Lower lobe of right lung (tissue), 2 donors: ENCODE measurements around the gene FER1L5. TPM values are rescaled to one million over a fixed set of nuclear protein-coding genes. Genes with fewer than 3 reads are reported as not detected.
A peak's percentile ranks its signal among the peaks of the same experiment; 100 is the strongest.

Source experiments
- ATAC-seq, 2 donors: fragments of 200-7000 bp; cut with Tn5 transposase; one replicate each; pipeline ENCODE4 v1.9.1; 2020 to 2022; ENCODE audit warnings: mild to moderate bottlenecking in 2 of 2, moderate library complexity in 2 of 2
- DNase-seq: peaks from one replicate; pipeline ENCODE4 v3.0.0-alpha.2; 2020
- H3K27ac ChIP-seq: fragments of 200-600 bp; one replicate; pipeline ENCODE4 v1.8.0; 2022
- H3K27me3 ChIP-seq: fragments of 200-600 bp; one replicate; pipeline ENCODE4 v1.8.0; 2022; ENCODE audit warnings: low read depth
- H3K36me3 ChIP-seq: fragments of 200-600 bp; one replicate; pipeline ENCODE4 v1.8.0; 2022; ENCODE audit warnings: mild to moderate bottlenecking
- H3K4me1 ChIP-seq: fragments of 200-600 bp; one replicate; pipeline ENCODE4 v1.8.0; 2022
- H3K4me3 ChIP-seq: fragments of 200-600 bp; one replicate; pipeline ENCODE4 v1.8.0; 2022; ENCODE audit warnings: mild to moderate bottlenecking
- H3K9me3 ChIP-seq: fragments of 200-600 bp; one replicate; pipeline ENCODE4 v1.8.0; 2022
- CTCF ChIP-seq: fragments of 200-600 bp; IDR thresholded peaks from one replicate; pipeline ENCODE4 v1.8.0; 2022; ENCODE audit warnings: antibody characterized with exemption, mild to moderate bottlenecking
- intact Hi-C: fragments of 100-400 bp; cut with DNase I; formaldehyde crosslinking; loops from one replicate; pipeline ENCODE4 v1.11.0; 2022
- total RNA-seq: library from RNA; stranded (reverse); fragmentation: NEBNext Ultra II Directional; extraction: Animal tissue kit (Norgen Biotek cat#: 25700); gene quantifications from one replicate; pipeline ENCODE4 v1.2.1, GENCODE V29; 2021
- donor health status: DM: no; HTN: yes; CAD: no; lungs with severe emphysema.

Gene FER1L5
- total RNA-seq, 1 donor from 2014 or later, result 0.44 TPM

GRCh38 chr2:96669539-96670215, 27.1 kb downstream of the FER1L5 start:
- Histone ChIP-seq H3K4me3 (no peak overlapping the region), H3K9me3 (peaks cover under 1% of the 10 kb centered on the region), H3K27me3 (no peaks in the 10 kb centered on the region), H3K27ac (no peak overlapping the region), H3K36me3 (no peaks in the 10 kb centered on the region), H3K4me1 (peaks cover 17% of the 10 kb centered on the region)
- ATAC-seq (no peak), DNase-seq (no peak)
- no peak for TF ChIP-seq CTCF
- intact Hi-C loops, result no loop called here

- Histone ChIP-seq H3K4me1 (no peaks in the 10 kb centered on the region), H3K27me3 (no peaks in the 10 kb centered on the region), H3K9me3 (no peaks in the 10 kb centered on the region), H3K27ac (no peak overlapping the region), H3K4me3 (no peak overlapping the region), H3K36me3 (no peaks in the 10 kb centered on the region)
- intact Hi-C loops, result no loop called here
- no peak for TF ChIP-seq CTCF
- no peak for DNase-seq
- peak; percentile 51 to 54 for ATAC-seq
Observed at GRCh38 chr2:96679848-96680247, 37.3 kb downstream of the FER1L5 start.

DNA sequence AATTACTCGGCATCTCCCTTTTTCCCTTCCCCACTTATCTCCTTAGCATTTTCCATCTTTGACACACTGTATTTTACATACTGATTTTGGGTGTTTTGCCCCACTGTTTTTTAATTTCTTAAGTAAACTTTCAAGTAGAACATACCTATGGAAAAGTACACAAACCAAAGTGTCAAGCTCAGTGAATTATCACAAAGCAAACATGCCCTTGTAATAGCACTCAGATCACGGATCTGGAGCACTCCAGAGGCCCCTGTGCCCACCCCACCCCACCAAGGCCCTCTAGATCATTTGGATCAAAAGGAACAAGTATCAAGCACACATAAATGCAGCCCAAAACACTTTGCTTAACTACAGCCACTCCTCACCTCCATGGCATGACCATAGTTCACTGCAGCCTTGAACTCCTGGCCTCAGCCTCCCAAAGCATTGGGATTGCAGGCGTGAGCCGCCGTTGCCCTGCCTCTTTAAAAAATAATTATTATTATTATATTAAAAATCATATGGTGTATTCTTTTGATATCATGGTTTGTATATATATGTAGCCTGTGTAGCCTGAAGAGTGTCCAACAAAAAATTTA, 38.1 kb downstream of the FER1L5 start:
- Histone ChIP-seq H3K9me3 (no peaks in the 10 kb centered on the region), H3K27me3 (no peaks in the 10 kb centered on the region), H3K4me3 (no peak overlapping the region), H3K36me3 (no peaks in the 10 kb centered on the region), H3K4me1 (peaks cover 8% of the 10 kb centered on the region), H3K27ac (no peak overlapping the region)
- TF ChIP-seq CTCF, result no peak
- ATAC-seq (peak; percentile 86 to 92), DNase-seq (no peak)
- intact Hi-C loops, result no loop called here

DNA sequence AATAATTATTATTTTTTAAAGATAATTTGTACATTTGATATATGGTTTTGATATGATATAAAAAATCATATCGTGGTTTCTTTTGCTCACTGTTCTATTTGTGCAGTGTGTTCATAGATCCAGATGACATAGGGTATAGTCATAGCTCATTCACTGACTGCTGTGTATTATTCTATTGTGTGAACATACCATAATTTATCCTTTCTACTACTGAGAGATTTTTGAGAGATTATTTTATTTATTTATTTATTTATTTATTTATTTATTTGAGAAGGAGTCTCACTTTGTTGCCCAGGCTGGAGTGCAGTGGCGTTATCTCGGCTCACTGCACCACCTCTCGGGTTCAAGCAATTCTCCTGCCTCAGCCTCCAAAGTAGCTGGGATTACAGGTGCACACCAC, 39.0 kb downstream of the FER1L5 start:
- no peaks in the 10 kb centered on the region for H3K36me3 ChIP-seq

DNA sequence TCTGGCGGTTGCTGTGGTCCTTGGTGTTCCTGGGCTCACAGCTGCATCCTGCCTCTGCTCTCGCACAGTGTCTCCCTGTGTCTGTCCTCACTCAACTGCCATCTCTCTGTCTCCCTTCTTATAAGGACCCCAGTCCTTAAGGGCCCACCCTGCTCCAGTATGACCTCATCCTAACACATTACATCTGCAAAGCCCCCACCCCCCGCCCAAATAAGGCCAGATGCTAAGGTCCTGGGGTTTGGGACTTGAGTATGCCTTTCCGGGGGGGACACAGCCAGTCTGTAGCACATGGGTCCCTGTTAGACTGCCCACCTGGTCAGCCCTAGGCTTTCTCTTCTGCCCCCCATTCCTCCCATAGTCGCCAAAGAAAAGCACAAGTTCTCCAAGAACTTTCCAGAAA, 40.7 kb downstream of the FER1L5 start:
- Histone ChIP-seq H3K4me3 (no peak overlapping the region), H3K9me3 (no peaks in the 10 kb centered on the region), H3K4me1 (peaks cover 14% of the 10 kb centered on the region), H3K36me3 (no peaks in the 10 kb centered on the region), H3K27ac (no peak overlapping the region), H3K27me3 (no peaks in the 10 kb centered on the region)
- intact Hi-C loops, result no loop called here
- DNase-seq (no peak), ATAC-seq (no peak)
- TF ChIP-seq CTCF, result no peak

More for the DNA sequence above, 39.0 kb downstream of the FER1L5 start:
- ATAC-seq (no peak), DNase-seq (no peak)
- no peaks in the 10 kb centered on the region for H3K27me3 ChIP-seq
- H3K4me1 ChIP-seq, result peaks cover 14% of the 10 kb centered on the region
- H3K4me3 ChIP-seq, result no peak overlapping the region
- TF ChIP-seq CTCF, result no peak
- intact Hi-C loops, result no loop called here
- no peak overlapping the region for H3K27ac ChIP-seq
- H3K9me3 ChIP-seq, result no peaks in the 10 kb centered on the region
